ENCODE data around the gene LCAT. TPM values are rescaled to one million over a fixed set of nuclear protein-coding genes. Genes with fewer than 3 reads are reported as not detected.

Gene LCAT
- total and polyA plus RNA-seq, 2 experiments from 2014 or later = 13.7 to 18.9 TPM

GRCh38 chr16:67990018-67990386 is 46.1 kb upstream of the LCAT start (continued):
- no peak for TF ChIP-seq STAT1 (IDR thresholded peaks at IDR 0.05; ENCODE audit: unreplicated experiment)
- no peak for TF ChIP-seq CTCF (conservative IDR thresholded peaks at IDR 0.05; ENCODE audit: low read depth in 2 of 2)
- TF ChIP-seq, protein P1, sequence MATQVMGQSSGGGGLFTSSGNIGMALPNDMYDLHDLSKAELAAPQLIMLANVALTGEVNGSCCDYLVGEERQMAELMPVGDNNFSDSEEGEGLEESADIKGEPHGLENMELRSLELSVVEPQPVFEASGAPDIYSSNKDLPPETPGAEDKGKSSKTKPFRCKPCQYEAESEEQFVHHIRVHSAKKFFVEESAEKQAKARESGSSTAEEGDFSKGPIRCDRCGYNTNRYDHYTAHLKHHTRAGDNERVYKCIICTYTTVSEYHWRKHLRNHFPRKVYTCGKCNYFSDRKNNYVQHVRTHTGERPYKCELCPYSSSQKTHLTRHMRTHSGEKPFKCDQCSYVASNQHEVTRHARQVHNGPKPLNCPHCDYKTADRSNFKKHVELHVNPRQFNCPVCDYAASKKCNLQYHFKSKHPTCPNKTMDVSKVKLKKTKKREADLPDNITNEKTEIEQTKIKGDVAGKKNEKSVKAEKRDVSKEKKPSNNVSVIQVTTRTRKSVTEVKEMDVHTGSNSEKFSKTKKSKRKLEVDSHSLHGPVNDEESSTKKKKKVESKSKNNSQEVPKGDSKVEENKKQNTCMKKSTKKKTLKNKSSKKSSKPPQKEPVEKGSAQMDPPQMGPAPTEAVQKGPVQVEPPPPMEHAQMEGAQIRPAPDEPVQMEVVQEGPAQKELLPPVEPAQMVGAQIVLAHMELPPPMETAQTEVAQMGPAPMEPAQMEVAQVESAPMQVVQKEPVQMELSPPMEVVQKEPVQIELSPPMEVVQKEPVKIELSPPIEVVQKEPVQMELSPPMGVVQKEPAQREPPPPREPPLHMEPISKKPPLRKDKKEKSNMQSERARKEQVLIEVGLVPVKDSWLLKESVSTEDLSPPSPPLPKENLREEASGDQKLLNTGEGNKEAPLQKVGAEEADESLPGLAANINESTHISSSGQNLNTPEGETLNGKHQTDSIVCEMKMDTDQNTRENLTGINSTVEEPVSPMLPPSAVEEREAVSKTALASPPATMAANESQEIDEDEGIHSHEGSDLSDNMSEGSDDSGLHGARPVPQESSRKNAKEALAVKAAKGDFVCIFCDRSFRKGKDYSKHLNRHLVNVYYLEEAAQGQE (IDR thresholded peaks at IDR 0.05; ENCODE audit: unreplicated experiment) = no peak

DNA sequence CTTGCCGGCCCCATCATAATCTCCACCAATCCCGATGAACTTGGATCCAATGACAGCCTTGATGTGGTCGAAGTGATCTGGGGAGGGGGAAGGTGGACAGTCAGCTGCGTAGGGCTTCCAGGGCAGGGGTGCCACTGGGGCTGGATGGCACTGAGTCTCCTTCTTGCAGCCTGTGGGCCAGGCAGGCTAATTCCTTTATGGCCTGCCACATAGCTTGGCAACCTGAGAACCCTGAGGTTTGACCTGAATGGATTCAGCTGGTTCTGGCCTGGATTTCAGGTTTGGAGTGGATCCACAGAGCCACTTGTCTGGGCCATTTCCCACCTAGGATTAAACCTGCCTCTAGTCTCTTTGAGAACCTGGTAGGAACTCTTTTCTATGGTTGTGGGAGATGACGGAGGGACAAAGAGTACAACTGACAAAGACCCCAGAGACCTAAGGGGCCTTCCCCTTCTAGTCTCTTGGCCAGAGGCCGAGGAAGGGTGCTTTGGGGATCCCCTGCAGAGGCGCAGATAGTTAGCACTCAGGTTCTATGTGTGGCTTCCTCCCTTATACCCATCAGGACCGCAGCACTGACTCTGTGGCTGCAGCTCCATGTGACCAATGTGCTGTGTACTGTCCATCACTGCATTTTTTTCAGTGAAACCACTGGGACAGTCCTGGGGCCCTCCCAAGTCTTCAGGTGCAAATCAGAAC is 45.5 kb upstream of the LCAT start:
- H3K9me3 Mint-ChIP-seq = peaks cover 4% of the 10 kb centered on the region; the same call in 1 of the 3 replicates
- Histone ChIP-seq H3K36me3 (ENCODE audit: insufficient read depth) (no peaks in the 10 kb centered on the region), H3K27ac (ENCODE audit: low read depth) (no peak overlapping the region), H3K4me3 (no peak overlapping the region), H3K9me2 (ENCODE audit: insufficient read depth) (peaks cover 3% of the 10 kb centered on the region; the same call in 1 of the 2 replicates), H2AFZ (no peak overlapping the region), H3K4me1 (ENCODE audit: insufficient read depth) (no peaks in the 10 kb centered on the region), H3K79me2 (replicated peaks; ENCODE audit: insufficient read depth) (no peaks in the 10 kb centered on the region), H3F3A (replicated peaks; ENCODE audit: low read depth) (no peaks in the 10 kb centered on the region), H4K20me1 (replicated peaks; ENCODE audit: insufficient read depth) (no peaks in the 10 kb centered on the region), H3K4me2 (no peak overlapping the region), H3K27me3 (ENCODE audit: insufficient read depth) (peaks cover 3% of the 10 kb centered on the region; the same call in 1 of the 2 replicates)
- ATAC-seq (no peak), DNase-seq (ENCODE audit: low spot score) (no peak)
- H3K27me3 Mint-ChIP-seq (ENCODE audit: insufficient read depth, low read depth, poor library complexity) = peaks cover 18% of the 10 kb centered on the region
- no peak overlapping the region for H3K4me3 Mint-ChIP-seq
- no peaks in the 10 kb centered on the region for H3K36me3 Mint-ChIP-seq (ENCODE audit: low read depth)
- no peak overlapping the region for H3K27ac Mint-ChIP-seq
- no peaks in the 10 kb centered on the region for H3K4me1 Mint-ChIP-seq
- TF ChIP-seq ZNF331 (CRISPR knock-in tag; IDR thresholded peaks at IDR 0.05; ENCODE audit: low read depth) (no peak), STAT1 (IDR thresholded peaks at IDR 0.05; ENCODE audit: unreplicated experiment) (no peak), EZH2 (IDR thresholded peaks at IDR 0.05; ENCODE audit: low read depth, unreplicated experiment) (no peak), ZNF462 (CRISPR knock-in tag; IDR thresholded peaks at IDR 0.05) (no peak), ZNF114 (CRISPR knock-in tag; IDR thresholded peaks at IDR 0.05) (no peak), CTCF (conservative IDR thresholded peaks at IDR 0.05; ENCODE audit: low read depth in 2 of 2) (no peak)
- TF ChIP-seq, protein P2, sequence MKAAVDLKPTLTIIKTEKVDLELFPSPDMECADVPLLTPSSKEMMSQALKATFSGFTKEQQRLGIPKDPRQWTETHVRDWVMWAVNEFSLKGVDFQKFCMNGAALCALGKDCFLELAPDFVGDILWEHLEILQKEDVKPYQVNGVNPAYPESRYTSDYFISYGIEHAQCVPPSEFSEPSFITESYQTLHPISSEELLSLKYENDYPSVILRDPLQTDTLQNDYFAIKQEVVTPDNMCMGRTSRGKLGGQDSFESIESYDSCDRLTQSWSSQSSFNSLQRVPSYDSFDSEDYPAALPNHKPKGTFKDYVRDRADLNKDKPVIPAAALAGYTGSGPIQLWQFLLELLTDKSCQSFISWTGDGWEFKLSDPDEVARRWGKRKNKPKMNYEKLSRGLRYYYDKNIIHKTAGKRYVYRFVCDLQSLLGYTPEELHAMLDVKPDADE (IDR thresholded peaks at IDR 0.05) = no peak

All from GM23338 (cell line).